Dermis microvascular lymphatic vessel endothelial cell (primary cell): ENCODE data around the gene CSF3. TPM values are rescaled to one million over a fixed set of nuclear protein-coding genes. Genes with fewer than 3 reads are reported as not detected.
"Not testable (repeated sequence)": the region's sequence is repeated elsewhere in the genome, so short reads cannot be mapped to it uniquely, and the experiment has no call there.

Source experiments
- DNase-seq, 2 donors: peaks; one replicate each; pipeline versions ENCODE4 v3.0.0 to v3.0.0-alpha.2; 2010; ENCODE audit warnings: low read depth in 2 of 2
- total RNA-seq: library from RNA; depleted of rRNA; stranded (reverse); fragments of >200 nt; gene quantifications from 2 replicates; pipeline ENCODE4 v1.2.1, GENCODE V29; 2014

The CSF3 gene
- total RNA-seq, 1 donor from 2014 or later = 0.90 TPM

- DNase-seq = no peak
Measured at GRCh38 chr17:39996800-39997199, 18.4 kb upstream of the CSF3 start.

GRCh38 chr17:39997543-39997942, 17.7 kb upstream of the CSF3 start:
- DNase-seq = no peak

- DNase-seq = no peak
Measured at GRCh38 chr17:39999067-39999466, 16.2 kb upstream of the CSF3 start.

- no peak for DNase-seq
Measured at GRCh38 chr17:40000161-40000560, 15.1 kb upstream of the CSF3 start.

- not testable (repeated sequence) for DNase-seq
Measured at GRCh38 chr17:40001335-40001734, 13.9 kb upstream of the CSF3 start.

GRCh38 chr17:40004072-40004471, 11.2 kb upstream of the CSF3 start:
- DNase-seq = no peak

- no peak for DNase-seq
Measured at GRCh38 chr17:40004712-40005111, 10.5 kb upstream of the CSF3 start.

- no peak for DNase-seq
Measured at GRCh38 chr17:40005520-40005919, 9.7 kb upstream of the CSF3 start.

GRCh38 chr17:40010946-40011500, 4.2 kb upstream of the CSF3 start:
- DNase-seq = not testable (repeated sequence)

GRCh38 chr17:40012017-40012647, 3.1 kb upstream of the CSF3 start:
- DNase-seq = not testable (repeated sequence)

- peak in 1 of 2 donors; percentile 81 for DNase-seq
Measured at GRCh38 chr17:40014375-40014980, 762 bp upstream of the CSF3 start.

- no peak for DNase-seq
Measured at GRCh38 chr17:40015998-40016985, 1.1 kb downstream of the CSF3 start.

- no peak for DNase-seq
Measured at GRCh38 chr17:40017422-40018080, 2.3 kb downstream of the CSF3 start.

- no peak for DNase-seq
Measured at GRCh38 chr17:40018211-40019121, 3.2 kb downstream of the CSF3 start.

GRCh38 chr17:40019140-40019991, 4.1 kb downstream of the CSF3 start:
- DNase-seq = peak in 1 of 2 donors; percentile 92

GRCh38 chr17:40020146-40020545, 4.9 kb downstream of the CSF3 start:
- no peak for DNase-seq

GRCh38 chr17:40021451-40021971, 6.3 kb downstream of the CSF3 start:
- DNase-seq = peak in 1 of 2 donors; percentile 85

- no peak for DNase-seq
Measured at GRCh38 chr17:40022497-40022896, 7.3 kb downstream of the CSF3 start.

- DNase-seq = no peak
Measured at GRCh38 chr17:40022961-40023541, 7.8 kb downstream of the CSF3 start.
